K562 (cell line): ENCODE measurements around the gene GDAP2.

ENCODE experiments used
- CAMTA2 ChIP-seq: fragments of 250-450 bp; sonication (Bioruptor Pico); conservative IDR thresholded peaks from 2 replicates; pipeline ENCODE4 v1.5.1; 2022
- CHD1 ChIP-seq: fragments of 200-600 bp; sonication (generic); IDR thresholded peaks from one replicate; pipeline ENCODE4 v1.6.1; 2012; ENCODE audit warnings: mild to moderate bottlenecking, moderate library complexity, low read length, inconsistent platforms
- MAX ChIP-seq: sonication (generic); formaldehyde crosslinking; IDR thresholded peaks from 2 replicates; pipeline ENCODE4 v1.9.0; 2022; ENCODE audit warnings: mild to moderate bottlenecking, missing genetic modification reagents
- PHF8 ChIP-seq: fragments of 200-600 bp; sonication (generic); IDR thresholded peaks from 2 replicates; pipeline ENCODE4 v1.6.1; 2012; ENCODE audit warnings: mixed run types, mild to moderate bottlenecking, inconsistent platforms, low read length, moderate library complexity, borderline replicate concordance
- POLR2A ChIP-seq: fragments of 450-650 bp; conservative IDR thresholded peaks from 2 replicates; pipeline ENCODE4 v1.6.1; 2016
- REST ChIP-seq, 2 experiments: fragments of 450-650 bp; formaldehyde crosslinking in 1 of 2; IDR thresholded peaks; 2 replicates each; pipeline versions ENCODE4 v1.4.0 to v1.6.1; 2014 to 2020; ENCODE audit warnings: mild to moderate bottlenecking in 2 of 2, borderline replicate concordance in 1 of 2, low read depth in 1 of 2
- SREBF2 ChIP-seq: sonication (generic); formaldehyde crosslinking; IDR thresholded peaks from 2 replicates; pipeline ENCODE4 v1.4.0; 2020; ENCODE audit warnings: mild to moderate bottlenecking, missing genetic modification reagents
- ZNF23 ChIP-seq: fragments of 250-450 bp; sonication (Bioruptor Pico); IDR thresholded peaks from 2 replicates; pipeline ENCODE4 v1.4.0; 2020; ENCODE audit warnings: mild to moderate bottlenecking
- ZNF232 ChIP-seq: sonication (generic); formaldehyde crosslinking; IDR thresholded peaks from 2 replicates; pipeline ENCODE4 v1.8.0; 2022; ENCODE audit warnings: mild to moderate bottlenecking, missing genetic modification reagents
- ZNF274 ChIP-seq: IDR thresholded peaks from 2 replicates; pipeline ENCODE4 v1.6.1; 2011; ENCODE audit warnings: low read depth, mild to moderate bottlenecking, low read length, moderate library complexity, borderline replicate concordance
- TF ChIP-seq, protein P1 (sequence below), 3 experiments: IDR thresholded peaks in 2 of 3; conservative IDR thresholded peaks in 1 of 3; 2 replicates each; pipeline ENCODE4 v1.5.1; 2011 to 2012; ENCODE audit warnings: low read length in 3 of 3, mild to moderate bottlenecking in 3 of 3, control low read depth in 2 of 3, improper control_type of control experiment in 1 of 3, inconsistent platforms in 1 of 3, low read depth in 1 of 3, mixed read lengths in 1 of 3, moderate library complexity in 1 of 3; ENCODE audit not compliant: insufficient read depth in 2 of 3
- TF ChIP-seq, protein P2 (sequence below): fragments of 250-450 bp; sonication (Bioruptor Pico); IDR thresholded peaks from 2 replicates; pipeline ENCODE4 v1.5.1; 2021; ENCODE audit warnings: mild to moderate bottlenecking
- TF ChIP-seq, protein P3 (sequence below), 2 experiments: fragments of 450-650 bp in 1 of 2; sonication (generic) in 1 of 2; formaldehyde crosslinking in 1 of 2; IDR thresholded peaks in 1 of 2; conservative IDR thresholded peaks in 1 of 2; 2 replicates each; pipeline versions ENCODE4 v1.6.1 to v1.8.1; 2016 to 2023; ENCODE audit warnings: mild to moderate bottlenecking in 2 of 2, moderate library complexity in 2 of 2, inconsistent platforms in 1 of 2, missing genetic modification reagents in 1 of 2

GRCh38 chr1:117883616-117884015 lies 45.8 kb downstream of the GDAP2 start:
- TF ChIP-seq REST (IDR thresholded peaks at IDR 0.05; ENCODE audit: borderline replicate concordance) (no peak), REST (CRISPR knock-in tag; IDR thresholded peaks at IDR 0.05; ENCODE audit: low read depth) (no peak), ZNF274 (no peak), ZNF232 (CRISPR knock-in tag) (no peak), ZNF23 (CRISPR knock-in tag) (no peak), PHF8 (no peak), POLR2A (no peak), CHD1 (no peak), MAX (CRISPR knock-in tag) (no peak), CAMTA2 (CRISPR knock-in tag) (no peak), SREBF2 (CRISPR knock-in tag) (no peak)
- TF ChIP-seq, protein P1, sequence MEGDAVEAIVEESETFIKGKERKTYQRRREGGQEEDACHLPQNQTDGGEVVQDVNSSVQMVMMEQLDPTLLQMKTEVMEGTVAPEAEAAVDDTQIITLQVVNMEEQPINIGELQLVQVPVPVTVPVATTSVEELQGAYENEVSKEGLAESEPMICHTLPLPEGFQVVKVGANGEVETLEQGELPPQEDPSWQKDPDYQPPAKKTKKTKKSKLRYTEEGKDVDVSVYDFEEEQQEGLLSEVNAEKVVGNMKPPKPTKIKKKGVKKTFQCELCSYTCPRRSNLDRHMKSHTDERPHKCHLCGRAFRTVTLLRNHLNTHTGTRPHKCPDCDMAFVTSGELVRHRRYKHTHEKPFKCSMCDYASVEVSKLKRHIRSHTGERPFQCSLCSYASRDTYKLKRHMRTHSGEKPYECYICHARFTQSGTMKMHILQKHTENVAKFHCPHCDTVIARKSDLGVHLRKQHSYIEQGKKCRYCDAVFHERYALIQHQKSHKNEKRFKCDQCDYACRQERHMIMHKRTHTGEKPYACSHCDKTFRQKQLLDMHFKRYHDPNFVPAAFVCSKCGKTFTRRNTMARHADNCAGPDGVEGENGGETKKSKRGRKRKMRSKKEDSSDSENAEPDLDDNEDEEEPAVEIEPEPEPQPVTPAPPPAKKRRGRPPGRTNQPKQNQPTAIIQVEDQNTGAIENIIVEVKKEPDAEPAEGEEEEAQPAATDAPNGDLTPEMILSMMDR (IDR thresholded peaks at IDR 0.05 in 2 of 3, conservative IDR thresholded peaks at IDR 0.05 in 1 of 3; ENCODE audit: insufficient read depth in 2 of 3, low read depth in 1 of 3, low read length in 3 of 3): no peak
- TF ChIP-seq, protein P2, sequence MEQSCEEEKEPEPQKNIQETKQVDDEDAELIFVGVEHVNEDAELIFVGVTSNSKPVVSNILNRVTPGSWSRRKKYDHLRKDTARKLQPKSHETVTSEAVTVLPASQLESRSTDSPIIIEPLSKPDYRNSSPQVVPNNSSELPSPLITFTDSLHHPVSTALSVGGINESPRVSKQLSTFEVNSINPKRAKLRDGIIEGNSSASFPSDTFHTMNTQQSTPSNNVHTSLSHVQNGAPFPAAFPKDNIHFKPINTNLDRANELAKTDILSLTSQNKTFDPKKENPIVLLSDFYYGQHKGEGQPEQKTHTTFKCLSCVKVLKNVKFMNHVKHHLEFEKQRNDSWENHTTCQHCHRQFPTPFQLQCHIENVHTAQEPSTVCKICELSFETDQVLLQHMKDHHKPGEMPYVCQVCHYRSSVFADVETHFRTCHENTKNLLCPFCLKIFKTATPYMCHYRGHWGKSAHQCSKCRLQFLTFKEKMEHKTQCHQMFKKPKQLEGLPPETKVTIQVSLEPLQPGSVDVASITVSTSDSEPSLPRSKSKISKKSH (CRISPR knock-in tag): no peak
- TF ChIP-seq, protein P3, sequence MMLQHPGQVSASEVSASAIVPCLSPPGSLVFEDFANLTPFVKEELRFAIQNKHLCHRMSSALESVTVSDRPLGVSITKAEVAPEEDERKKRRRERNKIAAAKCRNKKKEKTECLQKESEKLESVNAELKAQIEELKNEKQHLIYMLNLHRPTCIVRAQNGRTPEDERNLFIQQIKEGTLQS (IDR thresholded peaks at IDR 0.05): no peak
- TF ChIP-seq, protein P3 (CRISPR knock-in tag; conservative IDR thresholded peaks at IDR 0.05): no peak
